ENCODE measurements around the gene RBP3.
"Not testable (repeated sequence)": the region's sequence is repeated elsewhere in the genome, so short reads cannot be mapped to it uniquely, and the experiment has no call there.

The RBP3 gene

GRCh38 chr10:47372726-47373125, 24.6 kb downstream of the RBP3 start:
- DNase-seq (ENCODE audit: low read depth in 2 of 2), result no peak

GRCh38 chr10:47374611-47375536, 26.7 kb downstream of the RBP3 start:
- DNase-seq (ENCODE audit: low read depth in 2 of 2), result no peak

- DNase-seq (ENCODE audit: low read depth in 2 of 2), result no peak
These were observed 28.5 kb downstream of the RBP3 start for GRCh38 chr10:47376522-47377220.

DNA sequence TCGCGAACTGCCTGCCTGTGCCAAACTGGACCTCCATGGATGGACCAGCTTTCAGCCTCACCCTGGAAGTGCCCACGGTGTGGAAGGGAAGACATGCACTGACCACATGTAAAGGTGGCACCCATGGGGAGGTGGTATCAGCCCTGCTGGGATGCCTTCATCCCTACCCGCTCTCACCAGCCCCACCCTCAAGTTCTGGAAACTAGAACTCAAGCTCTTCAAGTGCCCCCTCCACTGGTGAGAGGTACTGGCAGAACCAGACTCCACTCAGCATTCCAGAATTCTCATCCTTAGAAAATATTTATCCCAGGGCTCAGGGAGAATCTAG, 30.0 kb downstream of the RBP3 start:
- DNase-seq (ENCODE audit: low read depth in 2 of 2), result no peak

DNA sequence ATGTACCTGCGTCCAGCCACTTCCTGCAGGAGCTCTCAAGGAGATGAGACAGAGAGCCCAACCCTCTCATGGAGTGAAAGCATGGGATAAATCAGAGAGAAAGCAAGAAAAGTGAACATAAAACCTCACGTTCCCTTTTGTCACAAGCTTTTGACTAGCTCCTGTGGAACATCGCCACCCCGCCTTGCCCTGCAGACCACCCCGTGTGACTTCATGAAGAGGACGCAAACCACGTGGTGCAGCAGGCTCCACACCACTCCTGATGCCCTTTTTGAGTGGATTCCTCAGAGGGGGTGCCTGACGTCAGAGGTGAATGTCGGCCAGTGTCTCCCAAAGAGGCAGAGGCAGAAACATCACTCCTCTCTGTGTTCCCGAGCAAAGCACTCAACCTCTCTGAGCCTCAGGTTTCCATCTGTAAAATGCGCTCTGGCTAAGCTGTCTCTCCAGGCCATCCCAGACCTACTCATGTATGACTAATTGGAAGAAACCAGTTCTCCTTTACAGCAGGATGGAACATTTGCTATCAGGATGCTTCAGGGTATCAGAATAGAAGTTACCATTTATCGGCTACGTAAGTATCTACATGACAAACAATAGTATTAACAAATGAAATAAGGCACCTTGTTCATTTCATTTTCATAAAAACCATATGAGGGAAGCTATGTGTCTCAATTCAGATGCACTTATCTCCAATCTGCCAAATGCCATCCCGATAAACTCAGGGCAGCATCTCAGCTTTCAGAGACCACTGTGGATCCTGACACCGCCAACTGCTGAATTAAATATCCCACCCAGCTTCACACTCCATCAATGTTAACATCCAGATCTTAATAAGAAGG, 30.7 kb downstream of the RBP3 start:
- DNase-seq (ENCODE audit: low read depth in 2 of 2), result no peak

DNA sequence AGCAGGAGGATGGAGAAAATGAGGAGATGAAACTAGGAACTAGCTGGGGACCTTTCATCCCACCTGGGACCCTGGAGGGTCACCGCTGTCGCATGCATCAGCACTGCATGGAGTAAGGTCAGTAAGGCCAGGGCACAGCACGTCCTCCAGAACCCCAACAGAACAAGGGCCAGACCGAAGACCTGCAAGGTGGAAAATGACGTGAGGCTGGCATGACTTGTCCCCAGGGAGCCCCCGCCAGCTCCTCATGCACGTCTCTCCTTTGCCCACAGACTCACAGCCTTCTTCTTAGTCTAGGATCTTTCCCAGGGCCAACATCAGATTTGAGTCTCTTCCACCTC, 31.3 kb downstream of the RBP3 start:
- DNase-seq (ENCODE audit: low read depth in 2 of 2), result no peak

DNA sequence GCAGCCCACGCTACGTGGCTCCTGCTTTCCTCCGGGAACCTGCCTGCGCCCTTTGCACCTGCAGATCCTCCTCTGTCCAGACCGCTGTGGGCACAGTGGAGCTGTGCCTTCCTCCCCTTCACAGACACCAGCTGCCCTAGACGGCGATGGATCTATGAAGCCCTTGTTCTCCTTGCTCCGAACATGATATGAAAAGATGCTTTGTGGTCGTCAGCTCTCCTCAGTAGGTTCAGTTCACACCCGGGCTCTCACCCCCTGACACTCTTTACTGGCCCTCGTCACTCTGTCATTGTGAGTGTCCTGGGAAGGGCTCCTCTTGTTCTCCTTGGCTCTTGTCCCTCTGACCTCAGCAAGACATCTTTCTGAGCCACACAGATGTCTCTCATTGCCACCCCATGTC, 31.7 kb downstream of the RBP3 start:
- DNase-seq (ENCODE audit: low read depth in 2 of 2), result no peak

- DNase-seq (ENCODE audit: low read depth in 2 of 2), result no peak
These were observed 32.4 kb downstream of the RBP3 start for GRCh38 chr10:47380341-47381102.

- no peak for DNase-seq (ENCODE audit: low read depth in 2 of 2)
These were observed 32.9 kb downstream of the RBP3 start for GRCh38 chr10:47381103-47381395.

- DNase-seq (ENCODE audit: low read depth in 2 of 2), result no peak
These were observed 33.5 kb downstream of the RBP3 start for GRCh38 chr10:47381427-47382379.

GRCh38 chr10:47383261-47384147, 35.3 kb downstream of the RBP3 start:
- DNase-seq (ENCODE audit: low read depth in 2 of 2), result no peak

- peak; percentile 61 to 73 for DNase-seq (ENCODE audit: low read depth in 2 of 2)
These were observed 36.2 kb downstream of the RBP3 start, which contains the start of gene ZNF488 for GRCh38 chr10:47384148-47384921. Gene ZNF488, minus strand, starts transcription at chr10:47384293. Its CDS starts 15,464 bp downstream, at chr10:47368829.

- not testable (repeated sequence) for DNase-seq (ENCODE audit: low read depth in 2 of 2)
These were observed 37.9 kb downstream of the RBP3 start for GRCh38 chr10:47386104-47386503.

DNA sequence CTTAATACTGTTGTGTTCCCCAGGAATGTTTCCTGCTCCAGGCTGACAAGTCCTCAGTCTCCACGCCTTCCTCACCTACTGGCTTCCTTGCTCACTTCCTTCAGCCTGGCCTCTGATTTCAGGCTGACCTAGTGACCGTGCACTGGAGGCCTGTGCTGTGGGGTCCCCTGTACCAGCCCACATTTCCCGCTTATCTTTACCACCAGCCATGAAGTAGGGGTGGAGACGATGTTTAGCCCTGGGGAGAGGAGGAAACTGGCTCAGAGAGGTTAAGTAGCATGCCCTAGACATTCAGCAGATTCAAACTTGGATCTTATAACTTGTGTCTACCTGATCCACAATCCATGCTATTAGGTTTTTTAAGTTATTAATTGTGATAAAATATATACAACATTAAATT, 40.7 kb downstream of the RBP3 start:
- no peak for DNase-seq (ENCODE audit: low read depth in 2 of 2)

GRCh38 chr10:47389619-47390018, 41.5 kb downstream of the RBP3 start:
- DNase-seq (ENCODE audit: low read depth in 2 of 2), result no peak

DNA sequence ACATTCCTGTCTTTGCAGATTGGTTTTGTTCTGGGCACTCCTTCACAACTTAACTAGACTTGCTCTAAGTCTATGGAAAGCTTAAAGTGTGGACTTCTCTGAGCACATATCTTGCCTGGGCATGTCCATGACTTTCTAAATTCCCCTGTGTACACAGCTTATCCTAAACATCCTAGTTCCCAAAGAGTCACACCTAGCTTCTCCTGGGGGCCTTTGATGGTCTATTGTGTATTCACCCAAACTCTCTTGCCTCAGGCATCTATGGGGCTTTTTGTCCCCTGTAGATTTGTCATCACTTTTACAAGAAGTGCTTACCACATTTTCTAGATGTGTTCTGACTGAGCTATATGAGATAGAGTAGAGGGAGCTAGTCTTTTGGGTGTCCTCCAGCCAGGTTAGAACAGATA, 48.2 kb downstream of the RBP3 start:
- no peak for DNase-seq (ENCODE audit: low read depth in 2 of 2)

DNA sequence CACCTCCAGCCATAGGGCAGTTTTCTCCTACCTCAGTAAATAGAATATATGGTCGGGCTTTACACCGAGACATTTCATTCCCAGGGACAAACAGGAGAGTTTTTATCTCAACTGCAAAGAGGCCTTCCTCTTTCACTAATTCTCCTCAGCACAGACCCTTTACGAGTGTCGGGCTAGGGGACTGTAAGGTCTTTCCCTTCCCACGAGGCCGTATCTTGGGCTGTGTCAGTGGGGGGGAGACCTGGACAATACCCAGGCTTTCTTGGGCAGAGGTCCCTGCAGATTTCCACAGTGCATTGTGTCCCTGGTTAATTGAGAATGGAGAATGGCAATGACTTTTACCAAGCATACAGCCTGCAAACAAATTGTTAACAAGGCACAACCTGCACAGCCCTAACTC, 49.1 kb downstream of the RBP3 start:
- DNase-seq (ENCODE audit: low read depth in 2 of 2), result no peak

DNA sequence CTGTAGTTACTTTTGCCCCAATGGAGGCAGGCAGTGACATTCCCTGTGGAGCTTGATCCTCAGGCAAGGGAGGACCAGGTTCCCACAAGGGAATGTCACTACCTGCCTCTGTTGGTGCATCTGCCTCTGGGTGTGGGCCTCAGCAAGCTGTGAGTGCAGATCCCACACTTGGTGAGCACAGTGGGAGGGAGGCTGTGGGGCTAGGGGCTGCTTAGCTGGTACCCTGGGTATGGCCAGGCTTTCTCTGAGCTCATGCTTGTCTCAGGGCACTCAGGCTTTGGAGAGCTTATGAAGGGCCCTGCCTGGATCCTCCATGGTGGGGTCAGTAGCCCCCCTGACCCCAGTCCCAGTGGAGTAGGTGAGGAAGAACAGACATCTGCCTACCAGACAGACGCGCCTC, 52.1 kb downstream of the RBP3 start:
- DNase-seq (ENCODE audit: low read depth in 2 of 2), result no peak

GRCh38 chr10:47400786-47401185, 52.6 kb downstream of the RBP3 start:
- DNase-seq (ENCODE audit: low read depth in 2 of 2), result no peak
